ENCODE data around the gene BDKRB2. TPM values are rescaled to one million over a fixed set of nuclear protein-coding genes. Genes with fewer than 3 reads are reported as not detected.
A peak's percentile ranks its signal among the peaks of the same experiment; 100 is the strongest.

Gene BDKRB2
- total RNA-seq, 1 donor from 2014 or later = 10.1 TPM

DNA sequence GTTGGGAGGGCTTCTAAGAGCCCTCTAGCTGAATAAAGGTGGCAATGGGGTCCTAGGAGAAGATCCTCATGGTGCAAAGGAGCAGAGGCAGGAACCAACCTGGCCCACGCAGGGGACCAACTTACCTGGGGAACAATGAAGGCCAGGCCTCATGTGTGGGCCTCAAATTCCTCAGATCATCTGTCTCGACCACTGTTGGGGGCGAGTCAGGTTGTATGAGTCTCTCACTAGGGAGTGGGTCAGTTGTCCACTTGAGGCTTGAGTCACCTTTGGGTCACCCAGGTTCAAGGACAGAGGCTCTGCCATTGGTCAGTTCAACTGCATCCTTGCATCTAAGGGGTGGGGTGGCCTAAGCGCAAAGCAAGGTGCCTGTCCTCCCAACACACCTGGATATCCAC lies 43.7 kb upstream of the BDKRB2 start:
- no peak overlapping the region for H3K4me3 Mint-ChIP-seq
- no peaks in the 10 kb centered on the region for H3K27me3 Mint-ChIP-seq (ENCODE audit: low read depth)
- H3K9me3 Mint-ChIP-seq = no peaks in the 10 kb centered on the region
- no peaks in the 10 kb centered on the region for H3K36me3 Mint-ChIP-seq
- H3K27ac Mint-ChIP-seq = no peak overlapping the region
- TF ChIP-seq, protein P1, sequence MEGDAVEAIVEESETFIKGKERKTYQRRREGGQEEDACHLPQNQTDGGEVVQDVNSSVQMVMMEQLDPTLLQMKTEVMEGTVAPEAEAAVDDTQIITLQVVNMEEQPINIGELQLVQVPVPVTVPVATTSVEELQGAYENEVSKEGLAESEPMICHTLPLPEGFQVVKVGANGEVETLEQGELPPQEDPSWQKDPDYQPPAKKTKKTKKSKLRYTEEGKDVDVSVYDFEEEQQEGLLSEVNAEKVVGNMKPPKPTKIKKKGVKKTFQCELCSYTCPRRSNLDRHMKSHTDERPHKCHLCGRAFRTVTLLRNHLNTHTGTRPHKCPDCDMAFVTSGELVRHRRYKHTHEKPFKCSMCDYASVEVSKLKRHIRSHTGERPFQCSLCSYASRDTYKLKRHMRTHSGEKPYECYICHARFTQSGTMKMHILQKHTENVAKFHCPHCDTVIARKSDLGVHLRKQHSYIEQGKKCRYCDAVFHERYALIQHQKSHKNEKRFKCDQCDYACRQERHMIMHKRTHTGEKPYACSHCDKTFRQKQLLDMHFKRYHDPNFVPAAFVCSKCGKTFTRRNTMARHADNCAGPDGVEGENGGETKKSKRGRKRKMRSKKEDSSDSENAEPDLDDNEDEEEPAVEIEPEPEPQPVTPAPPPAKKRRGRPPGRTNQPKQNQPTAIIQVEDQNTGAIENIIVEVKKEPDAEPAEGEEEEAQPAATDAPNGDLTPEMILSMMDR (IDR thresholded peaks at IDR 0.05; ENCODE audit: unreplicated experiment) = no peak
- DNase-seq (ENCODE audit: low spot score in 2 of 2, unreplicated experiment in 2 of 2) = peak in 1 of 2 experiments; percentile 13
- H3K4me1 Mint-ChIP-seq = peaks cover 10% of the 10 kb centered on the region

- Mint-ChIP-seq H3K4me3 (no peak overlapping the region), H3K27ac (no peak overlapping the region), H3K27me3 (ENCODE audit: low read depth) (no peaks in the 10 kb centered on the region), H3K9me3 (no peaks in the 10 kb centered on the region), H3K4me1 (peaks cover 17% of the 10 kb centered on the region), H3K36me3 (no peaks in the 10 kb centered on the region)
- TF ChIP-seq, protein P1 (IDR thresholded peaks at IDR 0.05; ENCODE audit: unreplicated experiment) = no peak
- peak in 1 of 2 experiments; percentile 2 for DNase-seq (ENCODE audit: low spot score in 2 of 2, unreplicated experiment in 2 of 2)
Observed at GRCh38 chr14:96161636-96162035, 43.0 kb upstream of the BDKRB2 start.

DNA sequence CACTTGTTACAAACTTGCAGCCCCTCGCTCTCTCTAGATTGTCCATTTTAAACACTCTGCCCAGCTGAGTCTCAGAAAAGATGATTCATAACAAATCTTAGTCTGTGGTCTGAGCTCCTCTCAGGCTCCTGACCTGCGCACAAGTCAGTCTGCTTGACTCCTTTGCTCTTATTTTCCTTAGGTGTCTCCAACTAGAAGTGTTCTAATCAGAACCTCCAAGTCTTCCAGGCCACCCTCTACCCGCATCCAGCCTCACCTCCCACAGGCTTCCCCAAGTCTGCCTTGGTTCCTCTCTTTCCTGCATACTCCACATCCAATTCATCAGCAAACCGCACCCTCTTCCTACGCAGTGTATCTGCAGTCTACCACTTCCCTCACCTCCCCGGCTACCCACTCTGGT lies 42.4 kb upstream of the BDKRB2 start:
- no peak overlapping the region for H3K27ac Mint-ChIP-seq
- H3K9me3 Mint-ChIP-seq = no peaks in the 10 kb centered on the region
- H3K4me1 Mint-ChIP-seq = peaks cover 20% of the 10 kb centered on the region
- H3K36me3 Mint-ChIP-seq = no peaks in the 10 kb centered on the region
- peak in 1 of 2 experiments; percentile 2 for DNase-seq (ENCODE audit: low spot score in 2 of 2, unreplicated experiment in 2 of 2)
- H3K27me3 Mint-ChIP-seq (ENCODE audit: low read depth) = no peaks in the 10 kb centered on the region
- no peak overlapping the region for H3K4me3 Mint-ChIP-seq
- TF ChIP-seq, protein P1 (IDR thresholded peaks at IDR 0.05; ENCODE audit: unreplicated experiment) = no peak

- Mint-ChIP-seq H3K4me1 (peaks cover 20% of the 10 kb centered on the region), H3K4me3 (no peak overlapping the region), H3K27me3 (ENCODE audit: low read depth) (no peaks in the 10 kb centered on the region), H3K27ac (no peak overlapping the region), H3K36me3 (no peaks in the 10 kb centered on the region), H3K9me3 (no peaks in the 10 kb centered on the region)
- no peak for DNase-seq (ENCODE audit: low spot score in 2 of 2, unreplicated experiment in 2 of 2)
- TF ChIP-seq, protein P1 (IDR thresholded peaks at IDR 0.05; ENCODE audit: unreplicated experiment) = no peak
Observed at GRCh38 chr14:96162741-96163140, 41.9 kb upstream of the BDKRB2 start.

- TF ChIP-seq, protein P1 (IDR thresholded peaks at IDR 0.05; ENCODE audit: unreplicated experiment) = no peak
- no peaks in the 10 kb centered on the region for H3K27me3 Mint-ChIP-seq (ENCODE audit: low read depth)
- H3K4me3 Mint-ChIP-seq = no peak overlapping the region
- H3K4me1 Mint-ChIP-seq = peaks cover 24% of the 10 kb centered on the region
- no peaks in the 10 kb centered on the region for H3K9me3 Mint-ChIP-seq
- DNase-seq (ENCODE audit: low spot score in 2 of 2, unreplicated experiment in 2 of 2) = peak in 1 of 2 experiments; percentile 9
- H3K27ac Mint-ChIP-seq = no peak overlapping the region
- no peaks in the 10 kb centered on the region for H3K36me3 Mint-ChIP-seq
Observed at GRCh38 chr14:96164861-96165490, 39.7 kb upstream of the BDKRB2 start.
